Coronary artery (tissue), 2 donors: Measurements from ENCODE around the gene CRIP1.

Source experiments
- DNase-seq: peaks from one replicate; pipeline ENCODE4 v3.0.0-alpha.2; 2017; ENCODE audit warnings: low spot score
- H3K27ac ChIP-seq, 2 donors: fragments of 200-600 bp; sonication (generic); one replicate each; pipeline ENCODE4 v1.5.1; 2016 to 2019
- H3K4me3 ChIP-seq: fragments of 200-600 bp; sonication (generic); 2 replicates; pipeline ENCODE4 v1.5.1; 2016; ENCODE audit warnings: mild to moderate bottlenecking, moderate library complexity
- TF ChIP-seq, protein P1 (sequence below): fragments of 200-600 bp; sonication (generic); IDR thresholded peaks from one replicate; pipeline ENCODE4 v1.5.1; 2019; ENCODE audit warnings: antibody characterized with exemption

Gene CRIP1

GRCh38 chr14:105508069-105508468 is 21.4 kb downstream of the CRIP1 start:
- Histone ChIP-seq H3K27ac (no peak overlapping the region), H3K4me3 (no peak overlapping the region)
- peak; percentile 71 for DNase-seq
- TF ChIP-seq, protein P1, sequence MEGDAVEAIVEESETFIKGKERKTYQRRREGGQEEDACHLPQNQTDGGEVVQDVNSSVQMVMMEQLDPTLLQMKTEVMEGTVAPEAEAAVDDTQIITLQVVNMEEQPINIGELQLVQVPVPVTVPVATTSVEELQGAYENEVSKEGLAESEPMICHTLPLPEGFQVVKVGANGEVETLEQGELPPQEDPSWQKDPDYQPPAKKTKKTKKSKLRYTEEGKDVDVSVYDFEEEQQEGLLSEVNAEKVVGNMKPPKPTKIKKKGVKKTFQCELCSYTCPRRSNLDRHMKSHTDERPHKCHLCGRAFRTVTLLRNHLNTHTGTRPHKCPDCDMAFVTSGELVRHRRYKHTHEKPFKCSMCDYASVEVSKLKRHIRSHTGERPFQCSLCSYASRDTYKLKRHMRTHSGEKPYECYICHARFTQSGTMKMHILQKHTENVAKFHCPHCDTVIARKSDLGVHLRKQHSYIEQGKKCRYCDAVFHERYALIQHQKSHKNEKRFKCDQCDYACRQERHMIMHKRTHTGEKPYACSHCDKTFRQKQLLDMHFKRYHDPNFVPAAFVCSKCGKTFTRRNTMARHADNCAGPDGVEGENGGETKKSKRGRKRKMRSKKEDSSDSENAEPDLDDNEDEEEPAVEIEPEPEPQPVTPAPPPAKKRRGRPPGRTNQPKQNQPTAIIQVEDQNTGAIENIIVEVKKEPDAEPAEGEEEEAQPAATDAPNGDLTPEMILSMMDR, result no peak

DNA sequence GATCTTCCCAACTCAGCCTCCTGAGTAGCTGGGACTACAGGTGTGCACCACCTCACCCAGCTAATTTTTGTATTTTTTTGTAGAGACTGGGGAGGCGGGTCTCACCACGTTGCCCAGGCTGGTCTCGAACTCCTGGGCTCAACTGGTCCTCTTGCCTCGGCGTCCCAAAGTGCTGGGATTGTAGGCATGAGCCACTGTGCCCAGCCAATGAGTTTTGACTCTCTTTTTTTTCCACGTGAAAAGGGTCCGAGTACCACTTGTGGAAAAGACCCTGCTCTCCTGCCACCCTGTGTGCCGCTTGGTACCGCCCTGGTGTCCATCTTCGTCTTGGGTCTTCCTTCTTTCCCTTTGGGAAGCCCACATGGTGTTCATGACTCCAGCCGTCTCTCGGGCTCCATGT is 21.9 kb downstream of the CRIP1 start:
- DNase-seq, result peak; percentile 38
- TF ChIP-seq, protein P1, result no peak
- Histone ChIP-seq H3K27ac (no peak overlapping the region), H3K4me3 (no peak overlapping the region)

DNA sequence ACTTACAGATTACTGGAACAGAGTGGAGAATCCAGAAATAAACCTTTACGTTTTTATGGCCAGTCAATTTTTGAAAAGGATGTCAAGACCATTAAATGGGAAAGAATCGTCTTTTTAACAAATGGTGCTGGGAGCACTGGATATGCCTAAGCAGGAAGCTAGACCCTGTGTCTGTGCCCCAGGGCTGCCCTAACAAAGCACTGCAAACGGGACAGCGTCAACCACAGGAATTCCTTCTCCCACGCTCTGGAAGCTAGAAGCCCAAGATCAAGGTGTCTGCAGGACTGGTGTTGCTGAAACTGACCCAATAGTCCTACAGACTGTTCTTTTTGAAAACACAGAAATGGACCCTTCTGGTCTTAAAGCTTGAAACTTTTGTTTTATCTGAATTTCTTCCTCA is 30.4 kb downstream of the CRIP1 start:
- DNase-seq, result no peak
- Histone ChIP-seq H3K4me3 (no peak overlapping the region), H3K27ac (no peak overlapping the region)
- TF ChIP-seq, protein P1, result no peak

GRCh38 chr14:105519946-105520698 is 33.4 kb downstream of the CRIP1 start:
- TF ChIP-seq, protein P1, result no peak
- Histone ChIP-seq H3K27ac (no peak overlapping the region), H3K4me3 (no peak overlapping the region)
- DNase-seq, result peak; percentile 33

- no peak for DNase-seq
- Histone ChIP-seq H3K4me3 (no peak overlapping the region), H3K27ac (no peak overlapping the region)
- TF ChIP-seq, protein P1, result no peak
Observed at GRCh38 chr14:105525326-105525725, 38.6 kb downstream of the CRIP1 start.

- peak within 1 kb of the TSS; percentile 96 for H3K4me3 ChIP-seq
- peak within 1 kb of the TSS in 1 of 2 donors; percentile 69 for H3K27ac ChIP-seq
- no peak for DNase-seq
- TF ChIP-seq, protein P1, result no peak
Observed at GRCh38 chr14:105525861-105526775, 39.4 kb downstream of the CRIP1 start, which contains the start of gene TMEM121. TSS of gene TMEM121 (plus strand) at chr14:105526583. CDS start at chr14:105528835, 2,252 bp downstream.
